Activated CD4-positive, alpha-beta T cell treated with anti-CD3 and anti-CD28 coated beads, Interleukin-10, Interleukin-2, amounts not matched to agents 100 ng/mL and 50 ng/mL, durations not matched to agents 16 hours and 8 hours (primary cell): ENCODE results near the gene PEG3.

Experiments
- DNase-seq: peaks from one replicate; pipeline ENCODE4 v3.0.0-alpha.2; 2020

The PEG3 gene

DNA sequence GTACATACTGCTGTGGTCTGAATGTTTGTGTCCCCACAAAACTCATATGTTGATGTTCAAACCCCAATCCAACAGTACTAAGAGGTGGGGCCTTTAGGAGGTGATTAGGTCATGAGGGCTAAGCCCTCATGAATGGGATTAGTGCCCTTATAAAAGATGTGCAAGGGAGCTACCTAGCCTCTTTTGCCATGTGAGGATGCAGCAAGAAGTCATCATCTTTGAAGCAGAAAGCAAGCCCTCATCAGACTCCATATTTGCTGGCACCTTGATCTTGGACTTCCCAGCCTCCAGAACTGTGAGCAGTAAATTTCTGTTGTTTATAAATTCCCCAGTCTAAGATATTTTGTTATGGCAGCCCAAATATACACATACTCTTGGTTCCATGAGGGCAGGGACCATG lies 33.9 kb downstream of the PEG3 start:
- no peak for DNase-seq
